Stimulated activated naive CD8-positive, alpha-beta T cell treated with anti-CD3 and anti-CD28 coated beads, Interleukin-15, Interleukin-2, amounts not matched to agents 100 U/mL and 50 U/mL, for 24 hours (primary cell): ENCODE data around the gene KCTD19.
"Not testable (repeated sequence)": the region's sequence is repeated elsewhere in the genome, so short reads cannot be mapped to it uniquely, and the experiment has no call there.

Experiments used
- ATAC-seq: fragments of 150-1000 bp; cut with Tn5 transposase; one replicate; pipeline ENCODE4 v1.10.0; 2021
- DNase-seq: peaks from one replicate; pipeline ENCODE4 v3.0.0; 2021

Gene KCTD19

GRCh38 chr16:67326472-67327309 lies at the start of gene KCTD19, which contains the start of gene LRRC36:
TSS of gene KCTD19 (minus strand) at chr16:67326741. CDS start at chr16:67326707, 34 bp downstream.
TSS of gene LRRC36 (plus strand) at chr16:67326815. CDS start at chr16:67326863, 48 bp downstream.
- DNase-seq, result peak; percentile 90

GRCh38 chr16:67376012-67376411 lies 49.5 kb upstream of the KCTD19 start:
- not testable (repeated sequence) for ATAC-seq, DNase-seq

More at GRCh38 chr16:67326472-67327309, at the start of gene KCTD19, which contains the start of gene LRRC36:
- ATAC-seq, result peak; percentile 84

GRCh38 chr16:67372664-67373063 lies 46.1 kb upstream of the KCTD19 start:
- no peak for ATAC-seq
- no peak for DNase-seq

- DNase-seq, result no peak
- no peak for ATAC-seq
Observed at GRCh38 chr16:67370661-67371060, 44.1 kb upstream of the KCTD19 start.

DNA sequence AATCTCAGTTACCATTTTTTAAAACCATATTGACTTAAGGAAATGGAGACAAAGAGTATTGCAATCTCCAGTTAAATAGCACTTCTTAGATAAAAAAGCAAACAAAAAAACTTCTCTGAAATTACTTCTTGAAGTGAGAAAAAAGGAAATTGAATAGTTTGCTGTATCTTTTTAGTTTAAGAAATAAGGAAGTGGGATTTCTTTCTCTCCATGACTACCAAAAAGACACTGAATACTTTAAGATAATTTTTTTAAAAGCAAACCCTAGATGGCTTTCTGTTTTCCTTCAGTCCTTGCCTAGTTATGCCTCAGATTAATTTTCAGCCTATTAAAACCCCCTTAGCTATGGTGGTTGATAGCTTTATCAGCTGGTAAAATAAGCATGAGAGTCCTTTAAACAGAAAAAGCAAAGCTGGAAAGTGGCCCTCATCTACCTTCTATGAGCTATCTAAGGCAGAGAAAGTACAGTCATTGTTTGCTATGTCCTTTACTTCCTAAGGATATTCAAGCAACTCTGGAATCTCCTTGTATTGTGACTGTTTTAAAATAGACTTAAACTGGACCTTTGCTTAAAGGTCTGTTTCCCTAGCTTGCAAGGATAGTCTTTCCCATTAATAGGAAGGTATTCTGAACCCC lies 38.2 kb upstream of the KCTD19 start:
- no peak for ATAC-seq
- DNase-seq, result no peak

GRCh38 chr16:67361038-67361437 lies 34.5 kb upstream of the KCTD19 start:
- ATAC-seq, result no peak

GRCh38 chr16:67359540-67360269 lies 33.2 kb upstream of the KCTD19 start:
- not testable (repeated sequence) for DNase-seq, ATAC-seq

More at GRCh38 chr16:67361038-67361437, 34.5 kb upstream of the KCTD19 start:
- no peak for DNase-seq

GRCh38 chr16:67357561-67357960 lies 31.0 kb upstream of the KCTD19 start:
- DNase-seq, result no peak
- ATAC-seq, result no peak

DNA sequence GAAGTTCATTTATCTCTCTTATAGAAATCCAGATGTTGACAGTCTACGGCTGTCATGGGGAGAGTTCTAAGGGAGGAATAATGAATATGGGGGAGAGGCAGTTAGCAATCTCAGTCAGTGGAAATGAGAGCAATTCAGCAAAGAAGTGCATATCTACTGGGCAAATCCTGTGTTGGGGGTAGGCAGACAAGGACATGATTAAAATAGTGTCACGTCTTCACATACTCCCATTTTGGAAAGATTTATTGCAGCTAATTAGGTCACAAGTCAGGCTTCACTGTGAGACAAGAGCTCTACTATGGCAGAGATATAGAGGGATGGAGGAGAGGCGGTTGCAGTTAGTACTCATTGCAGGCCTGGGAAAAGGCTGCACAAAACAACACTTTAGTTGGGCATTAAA lies 29.9 kb upstream of the KCTD19 start:
- DNase-seq, result no peak
- ATAC-seq, result no peak

- not testable (repeated sequence) for DNase-seq, ATAC-seq
Observed at GRCh38 chr16:67352463-67352862, 25.9 kb upstream of the KCTD19 start.

DNA sequence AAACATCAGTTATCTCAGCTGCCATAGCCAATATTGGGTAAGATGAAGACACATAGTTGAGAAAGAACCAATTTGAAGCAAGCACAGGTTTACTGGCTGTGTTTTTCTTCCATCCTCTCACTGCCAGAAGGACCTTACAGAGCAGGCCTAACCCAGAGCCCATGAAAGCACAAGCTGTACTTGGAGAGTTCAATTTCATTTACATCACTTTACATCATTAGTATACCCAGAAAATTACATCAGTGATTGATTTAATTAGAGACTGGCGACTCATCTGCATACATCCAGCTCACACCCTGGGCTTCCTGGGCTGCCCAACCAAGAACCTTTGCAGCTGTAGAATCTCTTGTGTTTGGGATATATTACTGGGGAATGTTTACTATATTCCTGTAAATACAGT lies 23.8 kb upstream of the KCTD19 start:
- ATAC-seq, result no peak
- no peak for DNase-seq

GRCh38 chr16:67349172-67349571 lies 22.6 kb upstream of the KCTD19 start:
- peak; percentile 57 for ATAC-seq
- DNase-seq, result no peak

- no peak for ATAC-seq
- no peak for DNase-seq
Observed at GRCh38 chr16:67346341-67346740, 19.8 kb upstream of the KCTD19 start.

DNA sequence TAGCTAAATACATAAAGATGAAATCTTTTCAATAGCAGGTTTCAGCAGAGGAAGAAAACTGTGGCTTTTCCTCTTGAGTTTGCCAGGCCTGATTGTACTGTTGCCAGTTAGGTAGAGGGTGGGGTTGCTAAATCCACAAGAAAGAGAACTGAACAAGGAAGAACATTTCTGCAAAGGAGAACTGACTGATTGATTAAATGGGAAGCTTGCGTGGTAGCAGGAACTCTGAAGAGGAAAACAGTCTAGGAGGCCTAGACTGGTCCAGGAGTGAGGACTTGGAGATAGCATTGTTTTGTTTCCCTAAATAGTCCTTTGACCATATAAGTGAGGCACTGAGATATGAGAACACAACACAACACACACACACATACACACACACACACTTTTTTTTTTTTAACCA lies 18.9 kb upstream of the KCTD19 start:
- DNase-seq (no peak), ATAC-seq (no peak)

DNA sequence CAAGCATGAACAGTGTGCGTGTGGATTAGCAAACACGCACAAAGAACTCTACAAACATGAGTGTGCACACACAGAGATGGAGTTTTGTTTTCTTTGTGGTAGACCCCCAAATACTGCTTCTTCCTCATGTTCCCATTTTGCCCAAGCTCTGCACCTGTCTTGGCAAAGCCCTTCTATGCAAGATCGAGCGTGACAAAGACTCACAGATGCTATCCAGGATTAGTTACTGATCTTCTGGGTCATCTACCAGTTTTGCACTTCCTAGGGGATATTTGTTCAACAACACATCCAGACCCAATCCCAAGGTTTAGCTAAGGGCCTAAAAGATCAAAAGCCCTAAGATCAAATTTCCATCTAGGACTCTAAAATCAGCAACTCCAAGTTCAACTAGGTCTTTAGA lies 16.1 kb upstream of the KCTD19 start:
- DNase-seq (no peak), ATAC-seq (no peak)

GRCh38 chr16:67341250-67341649 lies 14.7 kb upstream of the KCTD19 start:
- DNase-seq, result no peak
- no peak for ATAC-seq

GRCh38 chr16:67339453-67339852 lies 12.9 kb upstream of the KCTD19 start:
- no peak for DNase-seq
- no peak for ATAC-seq

GRCh38 chr16:67336648-67337047 lies 10.1 kb upstream of the KCTD19 start:
- no peak for ATAC-seq
- DNase-seq, result no peak

GRCh38 chr16:67336116-67336515 lies 9.6 kb upstream of the KCTD19 start:
- DNase-seq (no peak), ATAC-seq (no peak)

DNA sequence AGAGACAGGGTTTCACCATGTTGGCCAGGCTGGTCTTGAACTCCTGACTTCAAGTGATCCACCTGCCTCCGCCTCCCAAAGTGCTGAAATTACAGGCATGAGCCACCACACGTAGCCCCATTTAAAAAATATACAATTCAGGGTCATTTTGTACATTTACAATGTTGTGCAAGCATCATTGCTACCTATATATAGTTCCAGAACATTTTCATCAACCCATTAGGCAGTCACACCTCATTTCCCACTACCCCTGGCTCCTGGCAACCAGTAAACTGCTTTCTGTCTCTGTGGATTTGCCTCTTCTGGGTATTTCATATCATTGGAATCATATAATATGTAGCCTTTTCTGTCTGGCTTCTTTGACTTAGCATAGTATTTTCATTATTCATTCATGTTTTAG lies 6.8 kb upstream of the KCTD19 start:
- DNase-seq (no peak), ATAC-seq (no peak)

DNA sequence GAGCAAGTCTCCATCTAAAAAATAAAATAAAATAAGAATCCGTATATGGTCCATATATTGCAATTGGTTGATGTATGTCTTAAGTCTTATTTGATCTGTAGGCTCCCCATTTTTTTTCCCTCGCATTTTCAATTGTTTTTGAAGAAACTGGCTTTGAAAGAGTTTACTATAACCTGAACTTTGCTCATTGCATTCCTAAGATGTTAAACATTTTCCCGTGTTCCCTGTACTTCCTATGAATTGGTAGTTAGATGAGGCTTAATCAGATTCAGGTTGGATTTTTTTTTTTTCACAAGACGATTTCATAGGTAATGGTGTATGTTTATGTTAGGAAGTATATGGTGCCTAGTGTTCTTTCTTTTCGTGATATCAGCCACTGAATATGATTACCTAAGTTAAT lies 3.4 kb upstream of the KCTD19 start:
- DNase-seq, result no peak
- no peak for ATAC-seq

- ATAC-seq, result no peak
- no peak for DNase-seq
Observed at GRCh38 chr16:67327743-67328142, 1.2 kb upstream of the KCTD19 start.

GRCh38 chr16:67326115-67326471 lies 448 bp downstream of the KCTD19 start:
- no peak for DNase-seq
- ATAC-seq, result no peak
